HG02840 (cell line): ENCODE results near the gene CERS3.

Source experiments
- ATAC-seq: cut with Tn5 transposase; IDR thresholded peaks from one replicate; pipeline ENCODE4 v1.9.1; 2021; ENCODE audit warnings: mild to moderate bottlenecking, moderate library complexity, moderate number of reproducible peaks; ENCODE audit not compliant: unreplicated experiment, low FRiP score

CERS3 gene

GRCh38 chr15:100528833-100529428 is at the start of gene CERS3:
Gene CERS3 (minus strand): TSS chr15:100528950. CDS start chr15:100501849, 27,101 bp downstream.
- ATAC-seq, result no peak

GRCh38 chr15:100573526-100573925 is 44.8 kb upstream of the CERS3 start:
- no peak for ATAC-seq

GRCh38 chr15:100572362-100572983 is 43.7 kb upstream of the CERS3 start:
- ATAC-seq, result no peak

- ATAC-seq, result no peak
These were observed 42.9 kb upstream of the CERS3 start for GRCh38 chr15:100571592-100572167.

- ATAC-seq, result no peak
These were observed 42.1 kb upstream of the CERS3 start for GRCh38 chr15:100570735-100571313.

GRCh38 chr15:100570275-100570674 is 41.5 kb upstream of the CERS3 start:
- no peak for ATAC-seq

- no peak for ATAC-seq
These were observed 40.6 kb upstream of the CERS3 start for GRCh38 chr15:100569391-100569790.

- no peak for ATAC-seq
These were observed 38.3 kb upstream of the CERS3 start for GRCh38 chr15:100566850-100567628.

GRCh38 chr15:100565591-100565990 is 36.8 kb upstream of the CERS3 start:
- no peak for ATAC-seq

GRCh38 chr15:100560323-100560722 is 31.6 kb upstream of the CERS3 start:
- ATAC-seq, result no peak

GRCh38 chr15:100559330-100559729 is 30.6 kb upstream of the CERS3 start:
- no peak for ATAC-seq

GRCh38 chr15:100558771-100559254 is 30.1 kb upstream of the CERS3 start:
- ATAC-seq, result no peak

GRCh38 chr15:100553468-100553867 is 24.7 kb upstream of the CERS3 start:
- no peak for ATAC-seq

- no peak for ATAC-seq
These were observed 19.2 kb upstream of the CERS3 start for GRCh38 chr15:100547961-100548360.

GRCh38 chr15:100544946-100545345 is 16.2 kb upstream of the CERS3 start:
- no peak for ATAC-seq

- ATAC-seq, result no peak
These were observed 15.6 kb upstream of the CERS3 start for GRCh38 chr15:100544338-100544841.

- ATAC-seq, result no peak
These were observed 13.5 kb upstream of the CERS3 start for GRCh38 chr15:100542290-100542689.

GRCh38 chr15:100537331-100537730 is 8.6 kb upstream of the CERS3 start:
- no peak for ATAC-seq

- no peak for ATAC-seq
These were observed 8.0 kb upstream of the CERS3 start for GRCh38 chr15:100536733-100537132.

GRCh38 chr15:100533886-100534285 is 5.1 kb upstream of the CERS3 start:
- no peak for ATAC-seq
